GM20431 (cell line): ENCODE data around the gene ASAP2.

Experiments used
- in situ Hi-C: fragments of 300-500 bp; cut with MseI, MboI; formaldehyde crosslinking; loops from one replicate; pipeline ENCODE4 v1.15.0; 2020; ENCODE audit warnings: low sequenced_read_pairs; ENCODE audit not compliant: unreplicated experiment

Gene ASAP2

DNA sequence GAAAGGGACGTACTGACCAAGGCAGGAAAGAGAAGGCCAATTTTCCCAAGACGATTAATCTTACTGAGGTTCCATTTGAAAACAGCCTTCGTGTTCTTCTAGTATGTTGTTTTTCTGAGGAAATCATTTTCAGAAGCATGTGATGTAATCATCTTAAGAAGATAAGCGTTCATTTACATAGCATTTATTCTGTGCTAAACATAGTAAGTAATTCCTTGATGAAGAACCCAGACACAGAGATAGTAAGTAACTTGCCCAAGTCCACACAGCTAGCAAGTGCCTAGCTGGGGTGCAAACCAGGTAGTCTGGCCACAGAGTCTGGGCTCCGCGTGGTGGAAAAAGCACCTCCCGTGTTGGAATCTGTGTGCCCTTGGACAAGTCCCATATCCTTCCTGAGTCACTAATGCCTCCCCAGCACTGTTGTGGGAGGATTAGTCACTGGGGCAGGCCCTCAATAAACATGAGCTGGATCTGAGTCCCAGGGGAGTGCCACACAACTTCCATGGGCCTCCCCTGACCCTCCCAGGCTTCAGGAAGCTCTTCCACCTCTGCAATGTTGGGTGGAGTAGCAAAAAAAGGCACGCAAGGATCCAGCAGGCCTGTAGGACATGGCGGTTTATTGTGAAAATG, 26.9 kb upstream of the ASAP2 start:
- in situ Hi-C loops: no loop called here

DNA sequence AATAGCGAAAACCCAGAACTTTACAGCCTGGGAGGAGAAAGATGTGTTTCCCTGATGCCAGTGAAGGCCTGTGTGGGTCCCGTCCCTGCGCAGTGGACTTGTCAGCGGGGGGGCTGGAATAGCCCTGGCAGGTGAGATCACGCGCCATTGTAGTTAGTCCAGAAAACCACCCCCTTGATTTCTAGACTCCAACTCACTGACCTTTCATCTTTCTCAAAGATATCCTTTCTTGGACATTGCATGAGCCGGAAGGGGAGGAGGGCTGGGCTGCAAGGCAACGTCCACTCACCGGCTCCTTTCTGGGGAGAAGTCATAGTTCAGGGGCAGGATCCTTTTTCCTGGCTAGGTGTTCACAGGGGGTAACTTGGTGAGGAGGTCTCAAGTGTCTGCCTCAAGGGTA, 22.3 kb upstream of the ASAP2 start:
- in situ Hi-C loops: no loop called here

DNA sequence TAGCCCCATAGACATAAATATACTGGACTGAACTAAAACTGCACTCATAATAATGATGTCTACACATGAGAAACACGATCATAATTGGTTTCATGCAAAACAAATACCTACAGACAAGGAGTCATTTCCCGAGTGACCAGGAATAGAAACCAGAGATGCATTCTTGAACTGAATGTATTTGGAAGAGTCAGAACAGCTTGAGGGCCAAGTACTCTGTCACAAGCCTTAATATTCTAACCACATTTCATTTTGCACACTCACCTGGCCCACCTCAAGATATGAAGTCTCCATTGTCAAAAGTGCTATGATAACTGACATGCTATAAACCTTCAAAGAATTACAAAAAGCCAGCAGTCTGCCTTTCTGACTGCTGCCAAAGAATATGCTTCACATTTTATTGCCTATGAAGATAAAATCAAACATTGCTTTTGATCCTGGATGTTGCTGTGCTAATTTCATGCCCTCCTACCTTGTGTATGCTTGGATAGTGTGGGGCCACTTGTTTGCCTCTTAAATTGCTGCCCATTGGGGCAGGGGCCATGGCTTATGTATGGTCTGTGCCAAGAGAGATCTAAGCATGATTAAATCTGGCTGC, 18.9 kb upstream of the ASAP2 start:
- in situ Hi-C loops: no loop called here

DNA sequence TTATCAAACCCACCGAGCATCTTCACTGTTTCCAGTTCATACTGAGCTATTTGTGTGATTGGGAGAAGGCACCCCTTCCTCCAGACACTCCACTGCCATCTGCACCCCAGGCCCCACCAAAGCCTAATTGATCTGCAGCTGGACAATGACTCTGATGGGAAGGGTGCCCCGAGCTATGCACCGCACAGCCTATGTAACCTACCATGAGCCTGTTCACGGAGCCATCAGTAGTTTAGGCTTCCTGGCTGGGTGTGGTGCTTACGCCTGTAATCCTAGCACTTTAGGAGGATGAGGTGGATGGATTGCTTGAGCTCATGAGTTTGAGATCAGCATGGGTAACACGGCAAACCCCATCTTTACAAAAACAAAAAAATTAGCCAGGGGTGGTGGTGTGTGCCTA, 17.8 kb upstream of the ASAP2 start:
- in situ Hi-C loops: no loop called here

DNA sequence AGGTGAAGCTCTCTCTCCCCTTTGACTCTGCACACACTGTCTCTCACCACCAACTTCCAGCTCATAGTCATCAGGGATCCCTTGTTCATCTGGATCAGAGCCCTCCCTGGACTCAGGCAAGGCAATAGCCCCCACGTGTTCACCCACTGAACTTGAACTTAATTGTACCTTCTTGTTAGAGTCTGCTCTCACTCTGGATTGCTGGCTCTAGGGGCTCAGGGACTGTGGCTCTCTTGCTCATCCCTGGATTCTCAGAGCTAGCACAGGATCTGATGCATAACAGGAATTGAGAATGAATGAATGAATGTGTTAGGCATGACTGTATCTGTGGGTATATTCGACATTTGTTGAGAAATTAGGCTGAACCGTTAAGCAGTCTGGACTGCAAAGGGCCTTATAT, 16.7 kb upstream of the ASAP2 start:
- in situ Hi-C loops: no loop called here

DNA sequence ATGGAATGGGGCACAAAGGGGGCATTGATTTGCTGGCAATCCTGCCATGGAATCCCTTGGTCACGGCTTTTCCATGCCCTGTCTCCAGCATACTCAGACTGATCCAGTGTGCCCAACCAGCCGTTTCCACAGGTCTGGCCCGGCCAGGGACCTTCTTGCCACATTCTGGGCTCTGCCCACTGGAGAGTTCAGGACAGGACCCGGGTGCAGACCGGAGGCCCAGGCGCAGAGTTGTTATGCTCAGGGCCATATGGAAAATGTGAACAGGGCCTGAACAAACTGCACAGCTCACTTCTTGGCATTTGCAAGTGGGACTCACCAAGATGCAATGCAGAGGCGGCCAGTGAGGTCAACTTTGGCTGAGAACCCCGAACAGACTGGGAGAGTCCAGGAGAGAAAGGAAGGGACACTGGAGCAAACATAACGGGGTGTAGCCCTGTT, 15.6 kb upstream of the ASAP2 start:
- in situ Hi-C loops: no loop called here

DNA sequence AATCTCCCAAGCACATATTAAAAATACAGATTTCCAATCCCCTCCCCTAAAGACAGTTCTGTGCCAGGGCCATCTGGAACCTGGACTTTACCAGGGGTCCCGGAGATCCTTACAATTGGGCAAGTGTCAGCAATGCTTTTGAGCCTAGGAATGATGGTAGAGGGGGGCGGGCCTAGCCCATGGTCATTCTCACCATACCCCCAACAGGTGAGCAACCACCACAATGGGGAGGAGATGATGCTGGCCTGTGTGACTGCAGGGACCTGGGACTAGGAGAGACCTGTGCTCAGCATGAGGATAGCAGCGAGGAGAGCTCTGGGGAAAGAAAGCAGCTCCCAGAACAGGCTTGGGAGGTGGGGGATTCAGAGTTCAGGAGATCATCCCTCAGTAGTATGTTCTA, 13.9 kb upstream of the ASAP2 start:
- in situ Hi-C loops: no loop called here

DNA sequence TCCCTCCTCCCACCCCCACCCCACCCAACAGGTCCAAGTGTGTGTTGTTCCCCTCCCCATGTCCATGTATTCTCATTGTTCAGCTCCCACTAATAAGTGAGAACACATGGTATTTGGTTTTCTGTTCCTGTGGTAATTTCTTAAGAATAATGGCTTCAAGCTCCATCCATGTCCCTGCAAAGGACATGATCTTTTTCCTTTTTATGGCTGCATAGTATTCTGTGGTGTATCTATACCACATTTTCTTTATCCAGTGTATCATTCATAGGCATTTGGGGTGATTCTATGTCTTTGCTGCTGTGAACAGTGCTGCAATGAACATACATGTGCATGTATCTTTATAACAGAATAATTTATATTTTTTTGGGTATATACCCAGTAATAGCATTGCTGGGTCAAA, 12.3 kb upstream of the ASAP2 start:
- in situ Hi-C loops: no loop called here

DNA sequence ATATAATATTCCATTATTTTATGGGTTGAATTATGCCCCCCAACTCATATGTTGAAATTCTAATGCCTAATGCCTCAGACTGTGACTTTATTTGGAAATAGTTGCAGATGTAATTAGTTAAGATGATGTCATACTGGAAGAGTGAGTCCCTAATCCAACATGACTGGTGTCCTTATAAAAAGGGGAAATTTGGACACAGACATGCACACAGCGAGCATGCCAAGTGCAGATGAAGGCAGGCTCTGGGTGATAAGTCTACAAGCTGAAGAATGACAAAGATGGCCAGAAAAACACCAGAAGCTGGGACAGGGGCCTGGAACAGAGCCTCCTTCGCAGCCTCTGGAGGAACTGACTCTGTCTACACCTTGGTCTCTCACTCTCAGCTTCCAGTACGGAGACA, 10.0 kb upstream of the ASAP2 start:
- in situ Hi-C loops: no loop called here

DNA sequence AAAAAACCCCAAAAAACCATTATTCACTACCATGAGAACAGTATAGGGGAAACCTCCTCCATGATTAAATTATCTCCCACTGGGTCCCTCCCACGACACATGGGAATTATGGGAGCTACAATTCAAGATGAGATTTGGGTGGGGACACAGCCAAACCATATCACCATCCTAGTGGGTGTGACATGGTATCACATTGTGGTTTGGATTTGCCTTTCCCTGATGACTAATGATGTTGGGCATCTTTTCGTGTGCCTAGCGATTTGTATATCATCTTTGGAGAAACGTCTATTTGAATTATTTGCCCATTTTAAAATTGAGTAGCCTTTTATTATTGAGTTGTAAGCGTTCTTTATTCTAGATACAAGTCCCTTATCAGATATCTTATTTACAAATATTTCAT, 8.7 kb upstream of the ASAP2 start:
- in situ Hi-C loops: no loop called here

DNA sequence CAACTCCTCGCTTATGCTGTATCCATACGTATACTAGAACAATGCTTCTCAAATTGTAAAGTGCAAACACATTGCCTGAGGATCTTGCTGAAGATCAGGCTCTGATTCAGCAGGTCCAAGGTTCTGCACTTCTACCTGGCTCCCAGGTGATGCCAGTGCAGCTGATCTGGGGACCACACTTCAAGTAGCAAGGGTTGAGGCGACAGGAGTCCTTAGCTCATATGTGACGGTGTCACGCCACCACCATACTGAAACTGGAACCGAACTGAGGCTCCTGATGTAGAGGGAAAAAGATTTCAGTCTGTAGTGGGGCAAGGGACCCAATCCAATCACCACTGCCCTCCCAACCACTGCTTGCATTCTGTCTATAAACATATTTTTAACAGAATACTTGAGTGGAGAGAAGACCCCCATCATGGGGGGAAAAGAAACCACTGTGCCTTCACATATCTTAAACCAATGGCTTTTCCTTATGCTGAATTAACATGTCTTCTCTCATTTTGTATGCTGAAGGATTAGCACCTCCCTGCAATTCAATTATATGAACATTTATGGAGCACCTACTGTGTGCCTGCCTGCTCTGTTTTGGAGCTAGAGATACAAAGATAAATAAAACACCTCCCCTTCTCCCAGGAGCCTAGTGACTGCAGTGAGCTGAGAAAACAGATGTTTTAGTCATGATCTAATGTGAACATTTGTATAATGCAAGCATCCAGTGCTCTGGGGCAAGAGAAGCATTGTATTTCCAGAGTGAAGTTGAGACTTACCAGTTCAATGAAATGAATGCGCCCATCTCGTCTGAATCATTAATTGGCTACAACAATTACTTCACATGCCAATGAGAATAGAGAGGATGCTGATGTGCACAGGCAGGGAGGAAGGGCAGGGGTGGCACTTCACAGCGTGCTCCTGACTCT, 6.6 kb upstream of the ASAP2 start:
- in situ Hi-C loops: no loop called here

DNA sequence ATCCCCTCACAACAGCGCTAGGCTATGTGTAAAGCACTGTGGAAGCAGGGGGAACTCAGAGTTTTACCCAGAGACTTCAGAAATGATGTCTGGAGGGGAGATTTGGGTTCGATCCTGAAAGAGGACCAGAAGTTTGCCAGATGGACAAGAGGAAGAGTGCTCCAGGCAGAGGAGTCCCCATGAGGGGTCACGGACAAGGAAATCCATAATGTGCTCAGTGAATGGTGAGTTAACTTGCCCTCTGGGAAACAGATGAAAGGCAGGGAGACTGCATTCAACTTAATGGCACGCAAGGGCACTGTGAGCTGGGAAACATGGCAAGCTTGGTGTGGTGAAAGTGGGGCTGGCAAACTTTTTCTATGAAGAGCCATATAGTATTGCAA, 6.0 kb upstream of the ASAP2 start:
- in situ Hi-C loops: no loop called here

DNA sequence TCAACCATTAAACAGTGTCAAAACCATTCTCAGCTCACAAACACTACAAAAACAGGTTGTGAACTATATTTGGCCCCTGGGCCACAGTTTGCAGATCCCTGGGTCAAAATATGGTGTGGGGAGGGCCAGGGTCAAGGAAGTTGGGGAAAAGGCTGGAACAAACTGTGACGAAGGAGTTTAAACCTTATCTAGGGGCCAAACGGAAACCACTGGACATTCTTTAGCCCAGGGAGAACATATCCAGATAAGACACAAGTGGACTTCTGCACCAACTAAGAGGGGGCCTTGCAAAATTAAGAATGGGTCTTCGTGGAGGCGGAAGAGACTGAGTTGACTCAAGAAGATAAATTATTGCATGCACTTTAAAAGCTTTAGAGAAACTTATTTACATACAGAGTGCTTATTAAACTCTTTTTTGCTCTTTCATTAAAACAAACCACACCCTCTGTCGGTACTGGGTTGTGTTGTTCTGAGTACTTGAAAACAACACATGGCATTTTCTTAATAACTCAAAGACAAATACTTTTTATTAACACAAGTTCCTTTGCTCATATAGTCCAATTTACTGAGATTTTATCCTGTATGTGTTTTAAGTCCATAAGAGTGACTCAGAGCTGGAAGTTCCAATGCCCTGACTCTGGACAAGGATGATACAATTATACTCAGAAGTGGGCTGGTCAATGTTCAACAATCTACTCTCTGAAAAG, 5.3 kb upstream of the ASAP2 start:
- in situ Hi-C loops: no loop called here

DNA sequence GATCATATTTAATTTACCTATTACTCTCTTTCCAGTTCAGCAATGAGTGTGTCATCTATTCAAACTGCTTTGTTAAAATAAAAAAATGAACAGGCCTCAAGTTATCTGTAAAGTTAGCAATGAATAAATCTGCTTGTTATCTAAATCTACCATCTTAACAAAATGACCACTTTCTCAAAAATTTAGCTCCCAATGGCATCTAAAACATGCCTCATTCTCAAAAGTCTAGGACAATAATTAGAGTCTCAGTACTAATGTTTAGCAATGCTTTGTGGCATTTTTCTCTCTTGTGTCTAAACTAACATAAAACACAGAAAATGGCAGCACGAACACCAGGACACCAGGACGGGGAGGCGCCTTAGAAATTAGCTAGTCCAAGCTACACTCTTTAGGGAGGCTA, 3.6 kb upstream of the ASAP2 start:
- in situ Hi-C loops: no loop called here

DNA sequence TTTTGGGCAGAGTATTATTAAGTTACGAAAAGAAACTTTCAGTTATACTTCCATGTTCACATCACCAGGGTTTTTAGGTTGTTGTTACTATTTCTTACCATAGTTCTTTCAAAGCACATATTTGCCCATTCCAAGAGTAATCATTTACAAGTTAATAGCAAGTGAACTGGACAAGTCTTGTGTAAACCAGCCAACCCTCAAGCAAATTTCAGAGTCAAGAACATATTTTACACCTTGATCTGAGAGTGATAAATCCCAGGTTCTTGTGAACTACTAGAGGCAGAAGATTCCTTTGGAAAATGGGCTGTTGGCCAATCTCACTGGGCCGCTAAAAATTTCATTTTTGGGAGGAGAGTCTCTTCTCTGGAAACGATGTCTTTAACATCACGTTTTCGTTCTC, 2.7 kb upstream of the ASAP2 start:
- in situ Hi-C loops: no loop called here

DNA sequence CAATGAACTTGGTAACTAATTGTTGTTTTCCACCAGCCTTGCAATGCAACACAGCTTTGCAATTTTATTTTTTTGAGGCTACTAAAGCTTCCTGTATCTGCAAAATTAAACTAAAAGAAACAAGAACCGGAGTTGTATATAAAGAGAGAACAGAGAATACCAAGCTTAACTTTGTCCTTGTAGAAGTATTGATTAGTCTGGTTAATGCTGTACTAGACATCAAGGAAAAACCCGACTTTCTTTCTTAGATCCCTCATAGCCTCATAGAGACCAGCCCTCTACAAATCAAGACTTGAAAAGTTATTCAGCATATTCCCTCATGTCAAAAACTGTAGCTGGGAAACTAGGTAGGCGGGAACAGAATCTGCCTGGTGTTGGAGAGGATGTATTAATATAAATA, 1.7 kb upstream of the ASAP2 start:
- in situ Hi-C loops: no loop called here

DNA sequence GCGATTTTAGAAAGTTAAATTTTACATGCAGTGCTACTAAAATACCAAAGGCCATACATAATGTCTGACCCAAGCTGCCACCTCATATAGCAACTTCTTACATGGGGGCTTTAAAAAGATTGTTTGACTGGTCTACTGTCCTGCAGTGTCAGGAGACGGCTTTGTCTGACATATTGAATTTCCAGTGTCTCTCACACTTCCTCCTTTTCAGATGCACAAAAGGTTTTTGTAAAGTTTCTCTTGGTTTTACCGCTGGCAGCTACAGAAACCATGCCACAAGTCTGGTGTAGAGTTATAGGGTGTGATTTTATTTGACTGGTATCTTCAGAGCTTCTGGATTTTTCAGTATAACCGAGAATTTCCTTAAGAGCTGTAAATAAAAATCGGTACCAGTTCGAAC, 1.1 kb upstream of the ASAP2 start:
- in situ Hi-C loops: no loop called here

DNA sequence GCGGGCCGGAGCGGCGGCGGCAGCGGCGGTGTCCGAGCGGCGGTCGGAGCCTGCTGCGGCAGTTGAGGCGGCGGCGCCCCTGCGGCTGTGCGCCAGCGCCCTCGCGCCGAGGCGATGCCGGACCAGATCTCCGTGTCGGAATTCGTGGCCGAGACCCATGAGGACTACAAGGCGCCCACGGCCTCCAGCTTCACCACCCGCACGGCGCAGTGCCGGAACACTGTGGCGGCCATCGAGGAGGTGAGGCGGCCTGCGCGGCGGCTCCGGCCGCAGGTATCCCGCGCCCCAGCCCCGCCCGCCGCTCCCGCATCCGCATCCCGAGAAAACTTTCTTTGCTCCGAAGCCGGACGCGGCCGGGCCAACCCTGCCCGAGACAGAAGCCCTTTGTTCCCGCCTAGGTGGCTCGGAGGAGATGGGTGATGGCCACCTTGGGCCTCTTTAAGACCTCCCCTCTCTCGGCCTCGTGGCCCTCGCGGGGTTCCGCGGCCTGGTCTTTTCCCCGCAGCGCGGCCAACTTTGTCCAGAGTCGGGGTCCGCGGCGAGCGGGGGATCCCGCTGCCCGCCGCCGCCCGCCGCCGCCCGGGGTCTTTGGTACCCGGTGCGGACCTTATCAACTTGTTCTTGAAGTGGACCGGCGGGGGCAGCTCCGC, 504 bp downstream of the ASAP2 start:
- in situ Hi-C loops: no loop called here

DNA sequence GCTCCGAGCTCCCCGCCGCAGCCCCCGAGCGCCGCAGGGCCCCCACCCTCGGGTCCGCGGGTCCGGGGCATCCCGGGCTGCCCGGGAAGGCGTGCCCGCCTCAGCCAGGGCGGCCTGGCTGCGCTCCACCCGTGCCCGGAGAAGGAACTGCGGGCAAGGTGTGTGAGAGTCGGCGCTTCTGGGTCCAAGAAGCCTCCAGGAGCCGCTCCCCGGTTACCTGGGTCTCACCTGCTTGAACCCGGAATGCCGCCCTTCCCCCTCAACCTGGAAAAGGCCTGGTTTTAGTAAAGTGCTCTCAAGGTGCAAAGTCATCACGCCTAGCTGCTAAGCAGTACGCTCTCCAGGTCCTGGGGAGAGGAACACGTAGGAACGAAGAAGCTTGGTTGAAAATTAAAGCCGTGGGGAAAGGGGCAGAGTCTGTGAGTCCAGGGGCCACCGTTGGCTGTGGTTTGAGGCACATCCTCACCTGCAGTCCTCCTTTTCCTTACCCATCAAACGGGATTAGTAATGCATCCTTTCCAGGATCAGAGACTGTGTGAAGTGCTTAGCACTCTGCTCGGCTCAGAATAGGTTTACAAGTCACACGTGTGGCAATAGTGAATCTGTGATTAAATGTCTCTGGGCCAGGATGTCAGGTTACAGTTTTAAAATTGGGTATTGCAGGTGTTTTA, 1.2 kb downstream of the ASAP2 start:
- in situ Hi-C loops: no loop called here

DNA sequence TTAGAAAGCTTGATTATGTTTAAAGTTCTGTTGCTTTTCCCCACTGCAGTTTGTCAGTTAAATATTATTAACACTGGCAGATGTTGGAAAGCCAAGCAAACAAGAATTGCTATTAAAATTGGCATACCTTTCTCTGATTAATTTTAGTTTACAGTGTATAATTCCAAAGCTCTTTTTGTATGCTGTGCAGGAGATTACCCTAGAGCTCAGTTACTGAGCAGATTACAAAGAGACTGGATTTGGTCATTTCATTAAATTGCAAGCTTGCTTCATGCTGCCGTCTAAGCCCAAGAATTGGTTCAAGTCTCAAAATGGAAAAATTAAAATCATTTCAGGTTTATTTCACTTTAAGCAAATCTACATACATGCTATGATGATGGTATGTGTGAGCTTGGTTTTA, 2.3 kb downstream of the ASAP2 start:
- in situ Hi-C loops: no loop called here
